Gastrocnemius medialis (tissue), 4 donors: ENCODE data around the gene TTLL5. TPM values are rescaled to one million over a fixed set of nuclear protein-coding genes. Genes with fewer than 3 reads are reported as not detected.

ENCODE experiments used
- ATAC-seq, 2 donors: fragments of 150-250 bp; one replicate each; pipeline ENCODE4 v1.9.1; 2016
- DNase-seq, 2 donors: peaks; one replicate each; pipeline ENCODE4 v3.0.0-alpha.2; 2019
- H3K27ac ChIP-seq, 4 donors: fragments of 200-600 bp; sonication (generic); 1 replicate in 1 of 4; 2 replicates in 3 of 4; pipeline ENCODE4 v1.5.1; 2016 to 2018; ENCODE audit warnings: mild to moderate bottlenecking in 2 of 4, moderate library complexity in 1 of 4
- H3K27me3 ChIP-seq, 3 donors: fragments of 200-600 bp; sonication (generic) in 2 of 3; 1 replicate in 1 of 3; 2 replicates in 2 of 3; pipeline versions ENCODE4 v1.5.1 to v1.6.0; 2016 to 2019; ENCODE audit warnings: mild to moderate bottlenecking in 1 of 3, moderate library complexity in 1 of 3
- H3K36me3 ChIP-seq, 2 donors: fragments of 200-600 bp; sonication (generic) in 1 of 2; one replicate each; pipeline ENCODE4 v1.5.1; 2017 to 2018
- H3K4me1 ChIP-seq, 2 donors: fragments of 200-600 bp; sonication (generic) in 1 of 2; one replicate each; pipeline ENCODE4 v1.5.1; 2016 to 2017; ENCODE audit warnings: mild to moderate bottlenecking in 2 of 2
- H3K4me3 ChIP-seq, 4 donors: fragments of 200-600 bp; sonication (generic) in 3 of 4; 1 replicate in 1 of 4; 2 replicates in 3 of 4; pipeline ENCODE4 v1.5.1; 2016 to 2019; ENCODE audit warnings: mild to moderate bottlenecking in 2 of 4
- H3K9me3 ChIP-seq, 3 donors: fragments of 200-600 bp; sonication (generic) in 2 of 3; 1 replicate in 1 of 3; 2 replicates in 2 of 3; pipeline ENCODE4 v1.5.1; 2016 to 2019
- CTCF ChIP-seq, 5 experiments: fragments of 450-650 bp in 3 of 5; fragments of 200-600 bp in 2 of 5; sonication (generic) in 2 of 5; IDR thresholded peaks in 4 of 5; conservative IDR thresholded peaks in 1 of 5; 1 replicate in 4 of 5; 2 replicates in 1 of 5; pipeline ENCODE4 v1.5.1; 2016 to 2019; ENCODE audit warnings: antibody characterized with exemption in 5 of 5, mild to moderate bottlenecking in 3 of 5, moderate library complexity in 3 of 5
- POLR2A ChIP-seq, 2 donors: fragments of 450-650 bp; IDR thresholded peaks; one replicate each; pipeline ENCODE4 v1.6.1; 2017; ENCODE audit warnings: antibody characterized with exemption in 2 of 2, mild to moderate bottlenecking in 2 of 2, moderate library complexity in 2 of 2
- in situ Hi-C, 4 donors: fragments of 200-750 bp; cut with MboI; loops; one replicate each; pipeline versions ENCODE4 v1.15.0 to v1.8.0; 2017; ENCODE audit warnings: low sequenced_read_pairs in 4 of 4
- intact Hi-C: fragments of 100-400 bp; cut with DNase I; formaldehyde crosslinking; loops from one replicate; pipeline ENCODE4 v1.15.1; 2023; ENCODE audit warnings: low total_unique reads
- total RNA-seq, 4 donors: library from RNA; depleted of rRNA; stranded (reverse); fragments of >200 nt; gene quantifications; one replicate each; pipeline versions ENCODE4 v1.1.0 to v1.2.3, GENCODE V29; 2016

The TTLL5 gene
- total RNA-seq, 4 donors from 2014 or later: 9.1 to 36.0 (median 16.4) TPM

- in situ Hi-C loops: loop anchor here in 1 of 4 donors (10.0 kb wide), 1 partner anchor 73 kb away; no protein-coding TSS in a partner anchor
Observed at GRCh38 chr14:75978249-75978731, 317.2 kb downstream of the TTLL5 start.

GRCh38 chr14:75979071-75979571, 318.1 kb downstream of the TTLL5 start:
- peaks cover 42 to 49% of the 10 kb centered on the region in 2 donors for H3K4me1 ChIP-seq
- no peaks in the 10 kb centered on the region for H3K36me3 ChIP-seq
- no peaks in the 10 kb centered on the region for H3K27me3 ChIP-seq
- peak overlapping the region; percentile 62 to 94 (median 74) for H3K4me3 ChIP-seq
- ATAC-seq (peak in 1 of 2 donors; percentile 14), DNase-seq (peak in 1 of 2 donors; percentile 45)
- TF ChIP-seq POLR2A (IDR thresholded peaks at IDR 0.05): no peak
- peak; percentile 58 to 80 (median 73) for TF ChIP-seq CTCF (IDR thresholded peaks at IDR 0.05 in 4 of 5, conservative IDR thresholded peaks at IDR 0.05 in 1 of 5)
- H3K9me3 ChIP-seq: no peaks in the 10 kb centered on the region
- intact Hi-C loops: no loop called here
- in situ Hi-C loops: loop anchor here in 1 of 4 donors (10.0 kb wide), 1 partner anchor 74 kb away; no protein-coding TSS in a partner anchor
- peak overlapping the region; percentile 89 to 97 (median 94) for H3K27ac ChIP-seq

More at GRCh38 chr14:75978249-75978731, 317.2 kb downstream of the TTLL5 start:
- peak in 1 of 2 donors; percentile 23 for DNase-seq
- TF ChIP-seq POLR2A (IDR thresholded peaks at IDR 0.05) (no peak), CTCF (IDR thresholded peaks at IDR 0.05 in 4 of 5, conservative IDR thresholded peaks at IDR 0.05 in 1 of 5) (no peak)
- H3K4me1 ChIP-seq: peaks cover 45 to 49% of the 10 kb centered on the region in 2 donors
- no peaks in the 10 kb centered on the region for H3K9me3 ChIP-seq
- no peaks in the 10 kb centered on the region for H3K27me3 ChIP-seq
- H3K27ac ChIP-seq: peak overlapping the region; percentile 50 to 97 (median 94)
- intact Hi-C loops: no loop called here
- no peaks in the 10 kb centered on the region for H3K36me3 ChIP-seq
- H3K4me3 ChIP-seq: no peak overlapping the region
- ATAC-seq: no peak

- DNase-seq (peak in 1 of 2 donors; percentile 54), ATAC-seq (no peak)
- no peaks in the 10 kb centered on the region for H3K9me3 ChIP-seq
- intact Hi-C loops: loop anchor here (5.0 to 10.0 kb wide), 3 partner anchors 318 to 1095 kb away; partner anchors contain the start of genes DLST, ERG28, FLVCR2 and TTLL5
- peak overlapping the region; percentile 89 to 97 (median 94) for H3K27ac ChIP-seq
- TF ChIP-seq CTCF (IDR thresholded peaks at IDR 0.05 in 4 of 5, conservative IDR thresholded peaks at IDR 0.05 in 1 of 5) (no peak), POLR2A (IDR thresholded peaks at IDR 0.05) (peak in 1 of 2 donors; percentile 24)
- no peaks in the 10 kb centered on the region for H3K27me3 ChIP-seq
- H3K4me1 ChIP-seq: peaks cover 42 to 49% of the 10 kb centered on the region in 2 donors
- in situ Hi-C loops: loop anchor here (5.0 to 10.0 kb wide), 5 partner anchors 68 to 268 kb away; no protein-coding TSS in a partner anchor
- H3K36me3 ChIP-seq: no peaks in the 10 kb centered on the region
- peak overlapping the region; percentile 62 to 94 (median 74) for H3K4me3 ChIP-seq
Observed at GRCh38 chr14:75979648-75980565, 318.9 kb downstream of the TTLL5 start.

GRCh38 chr14:75980856-75981255, 319.8 kb downstream of the TTLL5 start:
- Histone ChIP-seq H3K4me3 (peak overlapping the region; percentile 62 to 94 (median 74)), H3K4me1 (peaks cover 46 to 52% of the 10 kb centered on the region in 2 donors), H3K9me3 (no peaks in the 10 kb centered on the region), H3K27ac (peak overlapping the region; percentile 89 to 97 (median 94)), H3K36me3 (no peaks in the 10 kb centered on the region), H3K27me3 (no peaks in the 10 kb centered on the region)
- intact Hi-C loops: loop anchor here (5.0 to 10.0 kb wide), 3 partner anchors 319 to 1096 kb away; partner anchors contain the start of genes DLST, ERG28, FLVCR2 and TTLL5
- ATAC-seq: peak in 1 of 2 donors; percentile 6
- in situ Hi-C loops: loop anchor here in 3 of 4 donors (5.0 to 10.0 kb wide), 4 partner anchors 69 to 269 kb away; no protein-coding TSS in a partner anchor
- DNase-seq: peak in 1 of 2 donors; percentile 47
- no peak for TF ChIP-seq CTCF (IDR thresholded peaks at IDR 0.05 in 4 of 5, conservative IDR thresholded peaks at IDR 0.05 in 1 of 5)
